GM21390 (cell line): ENCODE measurements around the gene TNIP1.

Experiments
- ATAC-seq: cut with Tn5 transposase; IDR thresholded peaks from one replicate; pipeline ENCODE4 v1.9.1; 2021; ENCODE audit not compliant: unreplicated experiment

Gene TNIP1

GRCh38 chr5:151106043-151106442, 25.2 kb upstream of the TNIP1 start:
- no peak for ATAC-seq

GRCh38 chr5:151105561-151105960, 24.7 kb upstream of the TNIP1 start:
- no peak for ATAC-seq

DNA sequence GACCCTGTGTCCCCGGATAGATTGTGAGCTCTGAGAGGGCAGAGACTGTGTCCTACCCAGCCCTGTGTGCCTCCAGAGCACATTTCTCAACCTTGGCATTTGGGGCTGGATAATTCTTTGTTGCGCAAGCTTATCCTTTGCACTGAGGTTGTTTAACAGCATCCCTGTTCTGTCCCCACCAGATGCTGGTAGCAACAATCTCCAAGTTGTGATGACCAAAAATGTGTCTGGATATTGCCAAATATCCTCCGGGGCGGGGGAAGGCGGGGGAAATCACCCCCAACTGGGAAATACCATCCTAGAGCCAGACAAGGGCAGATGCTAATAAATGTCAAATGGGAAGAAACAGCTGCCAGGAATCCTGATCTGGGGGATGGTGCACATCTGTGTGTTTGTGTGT, 24.0 kb upstream of the TNIP1 start:
- no peak for ATAC-seq

DNA sequence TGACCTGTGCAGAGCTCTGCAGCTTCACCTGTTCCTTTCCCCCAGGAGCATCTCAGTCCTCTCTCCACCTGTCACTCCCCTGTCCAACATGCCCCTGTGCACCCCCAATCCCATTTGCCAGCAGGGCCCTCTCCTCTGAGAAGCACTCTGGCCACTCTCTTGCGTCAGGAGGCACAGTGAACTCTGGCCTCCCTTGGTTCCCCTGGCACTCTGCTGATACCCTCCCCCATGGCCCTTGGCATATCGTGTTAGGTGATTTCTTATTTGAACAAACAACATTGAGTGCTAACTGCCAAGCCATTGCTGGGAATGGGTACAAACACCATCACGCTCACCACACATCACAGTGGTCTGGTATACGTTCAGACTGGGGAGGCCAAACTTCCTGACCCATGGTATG, 20.9 kb upstream of the TNIP1 start:
- ATAC-seq: no peak

DNA sequence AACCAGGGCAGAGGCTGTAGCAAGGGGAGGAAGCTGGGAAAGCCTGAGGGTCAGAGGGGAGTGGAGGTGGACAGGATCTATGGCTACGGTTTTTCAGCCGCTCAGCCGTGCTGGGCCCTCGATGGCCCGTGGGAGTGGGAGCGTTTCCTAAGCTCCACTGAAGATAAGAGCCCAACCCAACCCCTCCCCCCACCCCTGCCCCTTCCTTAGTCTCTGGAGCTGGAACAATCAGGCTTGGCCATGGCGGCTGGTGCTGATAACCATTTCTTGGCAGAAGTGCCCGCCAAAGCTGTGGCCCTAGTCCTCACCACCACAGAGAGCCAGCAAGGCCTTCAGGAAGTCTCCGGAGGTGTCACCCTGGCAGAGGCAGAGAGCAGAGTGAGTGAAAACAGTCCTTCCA, 20.3 kb upstream of the TNIP1 start:
- ATAC-seq: no peak

GRCh38 chr5:151100681-151101080, 19.8 kb upstream of the TNIP1 start:
- ATAC-seq: no peak

GRCh38 chr5:151098768-151099121, 17.9 kb upstream of the TNIP1 start:
- no peak for ATAC-seq

- peak; percentile 40 for ATAC-seq
Observed at GRCh38 chr5:151097820-151098767, 17.3 kb upstream of the TNIP1 start.

DNA sequence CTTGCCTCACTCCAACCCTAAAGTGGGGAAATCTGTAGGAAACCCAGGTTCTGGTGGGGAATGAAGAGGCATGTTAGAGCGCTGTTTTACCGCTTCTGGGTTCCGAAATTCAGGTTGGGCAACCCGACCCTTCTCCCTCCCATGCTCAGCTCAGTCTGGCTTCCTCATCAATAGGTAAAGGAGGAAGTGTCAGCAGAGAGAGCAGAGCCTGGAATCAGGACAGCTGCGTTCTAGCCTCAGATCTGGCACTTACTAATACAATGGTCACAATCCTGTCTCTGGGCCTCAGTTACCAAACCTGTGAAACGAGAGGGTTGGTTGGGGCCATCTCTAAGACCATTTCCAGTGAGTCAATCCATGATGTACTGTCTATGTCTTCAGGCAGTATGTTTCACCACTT, 16.2 kb upstream of the TNIP1 start:
- no peak for ATAC-seq

- no peak for ATAC-seq
Observed at GRCh38 chr5:151096001-151096373, 15.2 kb upstream of the TNIP1 start.

GRCh38 chr5:151095341-151096000, 14.6 kb upstream of the TNIP1 start:
- ATAC-seq: no peak

DNA sequence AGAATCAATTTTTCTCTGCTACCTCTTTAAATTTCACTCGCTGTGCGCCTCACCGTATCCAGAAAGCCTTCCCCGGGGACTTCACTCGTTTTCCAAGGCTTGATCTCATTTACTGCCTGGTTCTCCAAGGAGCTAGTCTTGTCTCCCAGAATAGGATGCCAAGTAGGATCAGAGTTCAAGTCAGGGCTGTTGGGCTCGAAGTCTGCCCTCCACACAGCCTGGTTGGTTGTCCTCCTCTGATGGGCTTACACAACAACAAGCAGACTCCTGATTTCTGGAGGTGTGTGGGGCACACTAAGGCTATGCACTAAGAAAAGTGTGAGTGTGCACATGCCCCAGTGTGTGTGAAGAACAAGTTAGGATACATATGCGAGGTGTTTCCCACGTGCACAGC, 14.0 kb upstream of the TNIP1 start:
- no peak for ATAC-seq

DNA sequence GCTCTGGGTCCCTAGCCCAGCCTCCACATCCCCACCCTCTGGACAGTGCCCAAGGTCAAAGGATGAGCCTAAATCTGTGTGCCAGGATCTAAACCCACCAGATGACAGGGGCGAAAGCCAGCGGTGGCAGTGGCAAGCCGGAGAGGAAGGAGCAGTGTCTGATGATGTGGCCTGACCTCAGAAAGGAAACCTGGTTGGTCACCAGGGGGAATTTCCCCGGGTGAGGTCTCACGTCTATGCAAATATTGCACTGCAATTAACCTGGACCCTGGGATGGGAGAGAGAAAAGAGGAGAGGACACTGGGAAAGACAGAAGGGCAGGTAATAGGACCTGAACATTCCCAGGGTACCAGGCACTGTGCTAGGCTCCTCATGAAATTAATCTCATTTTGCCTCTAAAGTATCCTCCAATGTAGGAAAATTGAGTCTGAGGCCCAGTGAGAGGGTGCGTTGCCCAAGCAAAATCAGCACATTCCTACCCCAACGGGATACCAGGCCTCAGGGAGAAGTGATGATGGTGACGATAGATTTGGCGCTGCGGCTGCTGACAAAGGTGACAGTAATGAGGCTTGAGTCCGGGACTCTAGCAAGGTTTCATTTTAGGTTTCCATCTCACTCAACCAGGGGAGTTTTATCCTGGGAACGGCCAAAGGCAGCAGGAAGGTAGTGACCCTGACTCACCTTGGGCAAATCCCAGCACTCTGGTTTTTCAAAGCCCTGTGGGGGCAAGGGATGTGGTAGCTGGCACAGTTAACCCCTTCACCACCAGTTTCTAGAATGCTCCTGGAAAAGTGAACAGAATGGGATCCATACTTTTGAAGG, 13.4 kb upstream of the TNIP1 start:
- ATAC-seq: peak; percentile 76

GRCh38 chr5:151093476-151093889, 12.6 kb upstream of the TNIP1 start:
- peak; percentile 2 for ATAC-seq

- no peak for ATAC-seq
Observed at GRCh38 chr5:151092762-151093161, 11.9 kb upstream of the TNIP1 start.

DNA sequence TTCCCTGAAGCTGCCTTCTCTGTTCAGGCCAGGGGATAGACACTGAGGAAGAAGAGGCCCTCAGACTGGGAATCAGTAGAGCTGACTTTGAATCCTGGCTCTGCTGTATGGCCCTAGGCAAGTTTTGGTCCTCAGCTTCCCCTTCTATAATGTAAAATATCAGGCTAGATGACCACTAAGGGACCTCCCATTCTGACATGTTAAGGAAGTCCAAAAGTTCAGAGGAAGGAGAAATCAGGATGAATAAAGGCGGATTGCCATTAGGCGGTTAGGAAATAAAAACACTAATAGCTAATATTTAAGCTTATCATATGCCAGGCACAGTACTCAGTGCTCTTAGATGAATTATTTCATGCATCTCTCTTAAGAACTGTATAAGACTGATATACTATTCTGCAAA, 8.9 kb upstream of the TNIP1 start:
- no peak for ATAC-seq

DNA sequence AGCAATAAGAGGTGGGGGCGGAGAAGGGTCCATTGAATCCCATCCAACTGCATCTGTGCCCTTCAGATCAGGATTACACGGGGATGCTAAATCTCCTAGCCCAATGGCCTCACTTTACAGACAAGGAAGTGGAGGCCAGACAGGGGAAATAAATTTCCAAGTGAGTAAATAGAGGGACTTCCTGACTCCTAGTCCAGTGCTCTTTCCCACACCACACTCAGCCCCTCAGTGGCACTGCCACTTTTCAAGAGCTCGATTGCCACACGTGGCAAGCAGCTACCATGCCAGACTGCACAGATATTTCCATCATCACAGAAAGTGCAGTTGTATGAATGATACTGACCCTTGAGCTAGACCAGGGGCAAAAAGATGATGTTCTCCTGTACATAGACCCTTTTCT, 8.2 kb upstream of the TNIP1 start:
- ATAC-seq: no peak

DNA sequence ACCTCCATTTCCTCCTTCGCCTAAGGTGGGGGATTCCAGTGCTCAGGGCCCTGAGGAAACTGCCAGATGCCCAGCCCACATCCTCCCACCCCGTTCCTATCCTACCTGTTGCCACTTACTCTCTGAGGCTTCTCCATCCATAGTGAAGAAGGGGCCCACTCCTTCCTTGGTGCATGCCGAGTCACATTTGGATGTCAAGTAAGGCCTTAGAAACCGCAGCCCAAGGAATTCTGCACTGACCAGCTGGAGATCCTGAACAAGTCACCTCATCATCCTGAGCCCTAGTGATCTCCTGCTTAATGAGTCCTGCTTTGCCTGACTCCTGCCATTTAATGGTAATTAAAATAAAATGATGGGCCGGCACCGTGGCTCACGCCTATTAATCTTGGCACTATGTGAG, 6.7 kb upstream of the TNIP1 start:
- no peak for ATAC-seq

GRCh38 chr5:151086905-151087360, 6.1 kb upstream of the TNIP1 start:
- peak; percentile 78 for ATAC-seq

DNA sequence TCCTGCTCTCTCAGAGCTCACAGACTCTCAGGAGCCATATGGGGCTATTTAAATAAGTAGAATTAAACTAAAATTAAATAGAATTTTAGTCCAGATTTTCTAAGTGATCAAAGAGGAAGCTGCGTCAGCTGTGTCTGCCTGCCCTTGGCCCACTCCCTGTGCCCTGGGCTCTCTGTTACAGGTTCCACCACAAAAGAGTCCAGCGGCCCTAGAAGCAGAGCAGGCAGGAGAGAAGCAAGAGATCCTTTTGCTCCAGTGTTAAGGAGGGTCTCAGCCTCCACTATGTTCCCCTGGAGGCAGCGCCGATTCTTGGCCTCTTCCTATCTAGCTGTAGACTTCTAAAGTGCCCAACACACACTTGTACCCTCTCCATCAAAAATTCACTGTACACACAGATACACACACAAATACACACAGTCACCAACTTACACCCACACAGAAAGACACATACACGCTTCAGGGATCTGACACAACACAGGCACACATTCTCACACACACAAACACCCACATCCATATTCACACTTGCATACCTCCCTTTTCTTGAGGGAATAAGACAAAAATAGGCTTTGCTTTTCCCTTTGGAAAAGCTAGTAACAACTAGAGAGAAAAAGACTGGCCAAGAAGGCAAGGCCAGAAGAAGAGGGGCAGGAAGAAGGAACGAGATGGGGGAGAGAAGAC, 5.5 kb upstream of the TNIP1 start:
- no peak for ATAC-seq

- no peak for ATAC-seq
Observed at GRCh38 chr5:151085517-151086041, 4.7 kb upstream of the TNIP1 start.
